BE2C (cell line): ENCODE data around the gene TNS4.

Experiments used
- DNase-seq: peaks from one replicate; pipeline ENCODE4 v3.0.0-alpha.2; 2020
- H3K27me3 ChIP-seq: fragments of 250-450 bp; sonication (Bioruptor Pico); 2 replicates; pipeline ENCODE4 v1.5.1; 2020; ENCODE audit warnings: mild to moderate bottlenecking
- H3K36me3 ChIP-seq: fragments of 250-450 bp; sonication (Bioruptor Pico); 2 replicates; pipeline ENCODE4 v1.5.1; 2020; ENCODE audit warnings: mild to moderate bottlenecking
- H3K4me1 ChIP-seq: fragments of 250-450 bp; sonication (Bioruptor Pico); 2 replicates; pipeline ENCODE4 v1.5.1; 2020
- H3K4me3 ChIP-seq: 2 replicates; pipeline ENCODE4 v1.5.1; 2011; ENCODE audit warnings: low read depth, low read length
- H3K9me3 ChIP-seq: fragments of 250-450 bp; sonication (Bioruptor Pico); 2 replicates; pipeline ENCODE4 v1.5.1; 2020
- CTCF ChIP-seq: IDR thresholded peaks from 2 replicates; pipeline ENCODE4 v1.5.1; 2012; ENCODE audit warnings: mild to moderate bottlenecking, low read depth, low read length

TNS4 gene

GRCh38 chr17:40531051-40531991 lies 29.9 kb upstream of the TNS4 start:
- no peaks in the 10 kb centered on the region for H3K9me3 ChIP-seq
- no peak overlapping the region for H3K4me3 ChIP-seq
- no peak for DNase-seq
- no peak for TF ChIP-seq CTCF
- no peaks in the 10 kb centered on the region for H3K4me1 ChIP-seq
- H3K36me3 ChIP-seq: no peaks in the 10 kb centered on the region
- no peaks in the 10 kb centered on the region for H3K27me3 ChIP-seq

GRCh38 chr17:40530531-40530994 lies 29.1 kb upstream of the TNS4 start:
- no peak for DNase-seq
- Histone ChIP-seq H3K9me3 (no peaks in the 10 kb centered on the region), H3K4me1 (no peaks in the 10 kb centered on the region), H3K4me3 (no peak overlapping the region), H3K27me3 (no peaks in the 10 kb centered on the region), H3K36me3 (no peaks in the 10 kb centered on the region)
- TF ChIP-seq CTCF: no peak

- Histone ChIP-seq H3K4me3 (no peak overlapping the region), H3K36me3 (no peaks in the 10 kb centered on the region), H3K4me1 (no peaks in the 10 kb centered on the region), H3K9me3 (no peaks in the 10 kb centered on the region), H3K27me3 (no peaks in the 10 kb centered on the region)
- DNase-seq: no peak
- no peak for TF ChIP-seq CTCF
Measured at GRCh38 chr17:40529991-40530390, 28.6 kb upstream of the TNS4 start.

- no peaks in the 10 kb centered on the region for H3K9me3 ChIP-seq
- no peaks in the 10 kb centered on the region for H3K4me1 ChIP-seq
- no peaks in the 10 kb centered on the region for H3K36me3 ChIP-seq
- no peak for TF ChIP-seq CTCF
- no peak overlapping the region for H3K4me3 ChIP-seq
- no peaks in the 10 kb centered on the region for H3K27me3 ChIP-seq
- no peak for DNase-seq
Measured at GRCh38 chr17:40528692-40529417, 27.4 kb upstream of the TNS4 start.

- no peaks in the 10 kb centered on the region for H3K4me1 ChIP-seq
- H3K4me3 ChIP-seq: no peak overlapping the region
- H3K27me3 ChIP-seq: no peaks in the 10 kb centered on the region
- H3K36me3 ChIP-seq: no peaks in the 10 kb centered on the region
- no peak for DNase-seq
- no peak for TF ChIP-seq CTCF
- H3K9me3 ChIP-seq: no peaks in the 10 kb centered on the region
Measured at GRCh38 chr17:40526668-40527067, 25.2 kb upstream of the TNS4 start.
